Bronchial epithelial cell (primary cell): ENCODE measurements around the gene CCDC47. TPM values are rescaled to one million over a fixed set of nuclear protein-coding genes. Genes with fewer than 3 reads are reported as not detected.

ENCODE experiments used
- DNase-seq: peaks from one replicate; pipeline ENCODE4 v3.0.0-alpha.2; 2010; ENCODE audit warnings: low read depth
- FAIRE-seq: peaks from 2 replicates; lab custom pipeline; 2011; peaks lifted over from hg19 to GRCh38; lab: Jason Lieb, UNC
- H3K27me3 ChIP-seq: 2 replicates; pipeline ENCODE4 v1.5.1; 2011; ENCODE audit warnings: low read length; ENCODE audit not compliant: control insufficient read depth, insufficient read depth
- H3K36me3 ChIP-seq: 2 replicates; pipeline ENCODE4 v1.5.1; 2011; ENCODE audit warnings: low read length; ENCODE audit not compliant: control insufficient read depth, insufficient read depth
- H3K4me3 ChIP-seq: 2 replicates; pipeline ENCODE4 v1.5.1; 2011; ENCODE audit warnings: mild to moderate bottlenecking, low read depth, low read length, control low read depth
- total RNA-seq: library from RNA; depleted of rRNA; stranded (reverse); fragments of >200 nt; gene quantifications from 2 replicates; pipeline ENCODE4 v1.2.1, GENCODE V29; 2014
- TF ChIP-seq, protein P1 (sequence below): IDR thresholded peaks from 2 replicates; pipeline ENCODE4 v1.5.1; 2011; ENCODE audit warnings: mild to moderate bottlenecking, moderate library complexity, low read length, control low read depth, inconsistent platforms; ENCODE audit not compliant: insufficient read depth, severe bottlenecking

The CCDC47 gene
- 112 and 118 TPM in 2 replicates for total RNA-seq

- Histone ChIP-seq H3K36me3 (peaks cover 1% of the 10 kb centered on the region), H3K4me3 (peak within 1 kb of the TSS; percentile 86), H3K27me3 (no peaks in the 10 kb centered on the region)
- DNase-seq (peak; percentile 97), FAIRE-seq (no peak)
- TF ChIP-seq, protein P1, sequence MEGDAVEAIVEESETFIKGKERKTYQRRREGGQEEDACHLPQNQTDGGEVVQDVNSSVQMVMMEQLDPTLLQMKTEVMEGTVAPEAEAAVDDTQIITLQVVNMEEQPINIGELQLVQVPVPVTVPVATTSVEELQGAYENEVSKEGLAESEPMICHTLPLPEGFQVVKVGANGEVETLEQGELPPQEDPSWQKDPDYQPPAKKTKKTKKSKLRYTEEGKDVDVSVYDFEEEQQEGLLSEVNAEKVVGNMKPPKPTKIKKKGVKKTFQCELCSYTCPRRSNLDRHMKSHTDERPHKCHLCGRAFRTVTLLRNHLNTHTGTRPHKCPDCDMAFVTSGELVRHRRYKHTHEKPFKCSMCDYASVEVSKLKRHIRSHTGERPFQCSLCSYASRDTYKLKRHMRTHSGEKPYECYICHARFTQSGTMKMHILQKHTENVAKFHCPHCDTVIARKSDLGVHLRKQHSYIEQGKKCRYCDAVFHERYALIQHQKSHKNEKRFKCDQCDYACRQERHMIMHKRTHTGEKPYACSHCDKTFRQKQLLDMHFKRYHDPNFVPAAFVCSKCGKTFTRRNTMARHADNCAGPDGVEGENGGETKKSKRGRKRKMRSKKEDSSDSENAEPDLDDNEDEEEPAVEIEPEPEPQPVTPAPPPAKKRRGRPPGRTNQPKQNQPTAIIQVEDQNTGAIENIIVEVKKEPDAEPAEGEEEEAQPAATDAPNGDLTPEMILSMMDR: no peak
These were observed at the start of gene CCDC47 for GRCh38 chr17:63773272-63774140. TSS of gene CCDC47 (minus strand) at chr17:63773597. CDS start at chr17:63766175, 7,422 bp downstream.

GRCh38 chr17:63822537-63822936 lies 49.1 kb upstream of the CCDC47 start:
- H3K4me3 ChIP-seq: no peak overlapping the region
- no peak for FAIRE-seq
- peaks cover 27% of the 10 kb centered on the region for H3K36me3 ChIP-seq
- DNase-seq: no peak
- TF ChIP-seq, protein P1: no peak
- H3K27me3 ChIP-seq: no peaks in the 10 kb centered on the region

DNA sequence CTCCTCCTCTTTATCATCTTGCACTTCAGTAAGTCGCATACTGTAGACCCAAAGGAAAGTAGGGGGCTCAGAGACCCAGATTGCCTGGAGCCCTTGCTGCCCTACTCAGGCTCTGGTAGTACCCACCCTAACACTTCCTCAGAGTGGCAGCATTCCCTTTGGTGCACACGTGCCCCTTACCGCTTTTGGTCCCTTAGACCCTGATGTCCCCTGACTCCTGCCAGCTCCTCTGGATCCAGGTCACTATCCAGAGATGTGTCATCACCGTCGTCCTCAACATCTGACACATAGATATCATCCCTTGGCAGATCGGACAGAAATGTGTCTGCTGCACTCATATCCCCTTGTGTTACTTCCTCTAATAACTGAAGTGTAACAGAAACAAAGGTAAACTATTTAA lies 48.4 kb upstream of the CCDC47 start:
- no peak for FAIRE-seq
- Histone ChIP-seq H3K36me3 (peaks cover 30% of the 10 kb centered on the region), H3K27me3 (no peaks in the 10 kb centered on the region), H3K4me3 (no peak overlapping the region)
- DNase-seq: no peak
- TF ChIP-seq, protein P1: no peak

DNA sequence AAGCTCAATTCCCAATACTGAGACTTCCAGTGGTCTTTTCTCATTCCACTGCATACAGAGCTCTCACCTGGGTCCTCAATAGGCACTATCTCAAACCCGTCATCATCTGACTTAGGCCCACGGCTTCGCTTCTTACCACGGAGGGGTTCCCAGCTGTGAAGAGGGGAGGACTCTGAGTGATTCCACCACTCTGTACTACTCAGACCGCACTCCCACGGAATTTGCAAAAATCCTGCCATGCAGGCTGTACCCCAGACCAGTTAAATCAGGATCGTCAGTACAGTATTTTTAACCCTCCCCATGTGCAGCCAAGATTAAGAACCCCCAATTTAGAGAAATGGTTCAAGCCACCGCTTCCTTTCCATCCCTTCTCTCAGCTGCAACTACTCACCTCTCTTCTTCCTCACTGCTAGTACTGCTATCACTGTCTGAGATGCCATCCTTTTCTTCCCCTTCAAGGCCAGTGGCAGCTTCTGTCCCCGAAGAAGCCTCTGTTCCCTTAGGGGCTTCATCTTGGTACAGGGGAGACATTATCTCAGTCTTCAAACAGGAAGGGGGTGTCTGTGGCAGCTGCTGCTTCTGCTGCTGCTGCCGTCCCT lies 47.7 kb upstream of the CCDC47 start:
- FAIRE-seq: no peak
- TF ChIP-seq, protein P1: no peak
- DNase-seq: no peak
- H3K27me3 ChIP-seq: no peaks in the 10 kb centered on the region
- H3K4me3 ChIP-seq: no peak overlapping the region
- peaks cover 30% of the 10 kb centered on the region for H3K36me3 ChIP-seq

DNA sequence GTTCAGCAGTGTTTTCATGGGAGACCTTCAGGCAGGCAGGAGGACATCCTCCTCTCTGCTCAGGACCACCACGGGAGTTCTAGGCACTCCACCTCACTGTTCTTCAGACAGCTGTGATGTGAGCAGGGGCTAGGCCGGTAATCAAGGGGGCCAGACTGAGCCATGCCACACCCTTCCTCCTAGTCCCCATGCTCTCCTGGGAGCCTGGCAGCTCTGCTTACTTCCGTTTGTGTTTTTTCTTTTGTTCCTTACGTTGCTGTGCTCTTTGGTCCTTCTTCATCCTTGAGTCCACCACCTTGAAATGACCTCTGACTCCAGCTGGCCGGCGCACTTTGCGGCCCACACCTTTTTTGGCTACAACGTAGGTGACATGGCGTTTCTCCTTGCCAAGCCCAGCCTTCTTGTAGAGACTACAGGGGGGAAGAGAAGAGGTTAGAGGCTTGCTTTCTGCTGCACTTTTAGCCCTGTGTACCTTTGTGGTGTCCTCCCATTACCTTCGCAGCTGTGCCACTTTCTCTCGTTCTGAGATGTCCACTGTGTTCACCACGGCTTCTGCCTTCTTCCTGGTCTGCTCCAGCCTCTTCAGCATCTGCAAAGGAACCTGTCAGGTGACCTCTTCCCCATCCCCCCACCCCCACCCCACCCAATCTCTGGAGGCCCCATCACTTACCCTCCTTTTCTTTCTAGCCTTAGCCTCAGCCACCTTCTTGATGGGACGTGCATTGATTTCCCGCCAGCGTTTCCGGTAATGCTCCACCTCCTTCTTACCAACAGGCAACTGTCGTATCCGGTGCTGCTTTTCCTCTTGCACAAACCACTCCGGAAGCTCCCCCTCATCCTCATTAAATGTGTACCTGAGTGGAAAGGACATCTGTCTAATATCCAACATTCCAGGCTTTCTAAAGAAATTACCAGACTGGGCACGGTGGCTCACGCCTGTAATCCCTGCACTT lies 46.5 kb upstream of the CCDC47 start:
- no peak for FAIRE-seq
- H3K27me3 ChIP-seq: no peaks in the 10 kb centered on the region
- TF ChIP-seq, protein P1: no peak
- H3K4me3 ChIP-seq: no peak overlapping the region
- no peak for DNase-seq
- H3K36me3 ChIP-seq: peaks cover 34% of the 10 kb centered on the region
